OCI-LY3 (cell line): ENCODE measurements around the gene CNIH1.

Experiments
- EZH2phosphoT487 ChIP-seq: fragments of 200-600 bp; shearing (Covaris generic); IDR thresholded peaks from 2 replicates; pipeline ENCODE4 v1.6.1; 2018; ENCODE audit warnings: antibody characterized with exemption, mixed run types, low read depth
- TF ChIP-seq, protein P1 (sequence below): fragments of 200-600, 300-600 bp; sonication (generic); IDR thresholded peaks from 2 replicates; pipeline ENCODE4 v1.5.1; 2014; ENCODE audit warnings: antibody characterized with exemption, low read length, low read depth

DNA sequence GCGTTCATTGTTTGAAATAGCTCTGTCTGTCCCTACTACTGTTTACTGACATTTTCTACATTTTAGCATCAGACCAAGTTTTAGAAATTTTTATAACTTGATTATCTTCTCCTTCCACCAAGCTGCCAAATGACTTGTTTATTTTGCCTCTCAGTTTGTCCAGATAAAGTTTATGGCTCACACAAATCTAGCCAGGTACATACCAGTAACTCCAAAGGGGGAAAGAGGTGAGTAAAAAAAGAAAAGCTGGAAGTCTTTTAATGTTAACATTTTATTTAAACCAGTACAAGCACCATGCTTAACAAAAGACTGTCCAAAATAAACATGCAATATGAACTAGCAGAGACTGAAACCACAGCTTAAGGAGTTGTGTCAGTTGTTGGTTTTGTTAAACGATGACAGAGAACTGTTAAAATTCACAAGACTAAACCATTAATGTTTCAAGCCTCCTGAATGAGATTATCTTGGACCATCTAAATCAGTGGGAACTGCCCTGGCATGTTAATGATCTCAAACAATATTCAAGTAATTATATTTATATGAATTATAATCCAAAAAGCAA lies 33.1 kb upstream of the CNIH1 start:
- TF ChIP-seq, protein P1, sequence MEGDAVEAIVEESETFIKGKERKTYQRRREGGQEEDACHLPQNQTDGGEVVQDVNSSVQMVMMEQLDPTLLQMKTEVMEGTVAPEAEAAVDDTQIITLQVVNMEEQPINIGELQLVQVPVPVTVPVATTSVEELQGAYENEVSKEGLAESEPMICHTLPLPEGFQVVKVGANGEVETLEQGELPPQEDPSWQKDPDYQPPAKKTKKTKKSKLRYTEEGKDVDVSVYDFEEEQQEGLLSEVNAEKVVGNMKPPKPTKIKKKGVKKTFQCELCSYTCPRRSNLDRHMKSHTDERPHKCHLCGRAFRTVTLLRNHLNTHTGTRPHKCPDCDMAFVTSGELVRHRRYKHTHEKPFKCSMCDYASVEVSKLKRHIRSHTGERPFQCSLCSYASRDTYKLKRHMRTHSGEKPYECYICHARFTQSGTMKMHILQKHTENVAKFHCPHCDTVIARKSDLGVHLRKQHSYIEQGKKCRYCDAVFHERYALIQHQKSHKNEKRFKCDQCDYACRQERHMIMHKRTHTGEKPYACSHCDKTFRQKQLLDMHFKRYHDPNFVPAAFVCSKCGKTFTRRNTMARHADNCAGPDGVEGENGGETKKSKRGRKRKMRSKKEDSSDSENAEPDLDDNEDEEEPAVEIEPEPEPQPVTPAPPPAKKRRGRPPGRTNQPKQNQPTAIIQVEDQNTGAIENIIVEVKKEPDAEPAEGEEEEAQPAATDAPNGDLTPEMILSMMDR = no peak
- no peak for TF ChIP-seq EZH2phosphoT487
